DND-41 (cell line): Measurements from ENCODE around the gene PDLIM5.

Source experiments
- ATAC-seq: fragments of 200-7000 bp; cut with Tn5 transposase; 3 replicates; pipeline ENCODE4 v1.9.1; 2021; ENCODE audit warnings: low read depth; ENCODE audit not compliant: insufficient read depth
- DNase-seq: peaks from one replicate; pipeline ENCODE4 v3.0.0-alpha.2; 2020
- H2AFZ ChIP-seq: 2 replicates; pipeline ENCODE4 v1.6.0; 2012; ENCODE audit warnings: low read depth, low read length
- H3K27ac ChIP-seq: 2 replicates; pipeline ENCODE4 v1.5.1; 2012; ENCODE audit warnings: low read length, inconsistent platforms
- H3K27me3 ChIP-seq: fragments of 200-600 bp; sonication (generic); 2 replicates; pipeline ENCODE4 v1.6.0; 2012; ENCODE audit warnings: low read length, mild to moderate bottlenecking, inconsistent platforms; ENCODE audit not compliant: insufficient read depth, poor library complexity
- H3K36me3 ChIP-seq: 2 replicates; pipeline ENCODE4 v1.5.1; 2012; ENCODE audit warnings: low read length, inconsistent platforms; ENCODE audit not compliant: insufficient read depth
- H3K4me1 ChIP-seq: 2 replicates; pipeline ENCODE4 v1.5.1; 2012; ENCODE audit warnings: mild to moderate bottlenecking, low read length; ENCODE audit not compliant: insufficient read depth
- H3K4me2 ChIP-seq: 2 replicates; pipeline ENCODE4 v1.6.0; 2012; ENCODE audit warnings: mild to moderate bottlenecking, moderate library complexity, low read length, inconsistent platforms; ENCODE audit not compliant: insufficient read depth
- H3K4me3 ChIP-seq, 2 experiments: fragments of 200-600 bp in 1 of 2; shearing (Covaris generic) in 1 of 2; 2 replicates each; pipeline ENCODE4 v1.5.1; 2012 to 2016; ENCODE audit warnings: inconsistent platforms in 2 of 2, low read length in 2 of 2, mild to moderate bottlenecking in 2 of 2, low read depth in 1 of 2, moderate library complexity in 1 of 2
- H3K79me2 ChIP-seq: 2 replicates; pipeline ENCODE4 v1.6.0; 2012; ENCODE audit warnings: low read length, inconsistent platforms; ENCODE audit not compliant: insufficient read depth
- H3K9ac ChIP-seq: 2 replicates; pipeline ENCODE4 v1.6.0; 2012; ENCODE audit warnings: low read depth, mild to moderate bottlenecking, inconsistent platforms, low read length, moderate library complexity
- H3K9me3 ChIP-seq: 2 replicates; pipeline ENCODE4 v1.5.1; 2012; ENCODE audit warnings: low read length, moderate library complexity, mild to moderate bottlenecking, inconsistent platforms; ENCODE audit not compliant: insufficient read depth, severe bottlenecking
- H4K20me1 ChIP-seq: 2 replicates; pipeline ENCODE4 v1.6.0; 2012; ENCODE audit warnings: low read length; ENCODE audit not compliant: insufficient read depth
- EZH2 ChIP-seq: IDR thresholded peaks from 3 replicates; pipeline ENCODE4 v1.6.1; 2012; ENCODE audit warnings: borderline replicate concordance, low read depth, mild to moderate bottlenecking, moderate library complexity, low read length, inconsistent platforms; ENCODE audit not compliant: severe bottlenecking
- TF ChIP-seq, protein P1 (sequence below): IDR thresholded peaks from 2 replicates; pipeline ENCODE4 v1.5.1; 2012; ENCODE audit warnings: borderline replicate concordance, low read length, moderate library complexity, mild to moderate bottlenecking; ENCODE audit not compliant: poor library complexity, severe bottlenecking; ENCODE audit errors: extremely low read depth

Gene PDLIM5

DNA sequence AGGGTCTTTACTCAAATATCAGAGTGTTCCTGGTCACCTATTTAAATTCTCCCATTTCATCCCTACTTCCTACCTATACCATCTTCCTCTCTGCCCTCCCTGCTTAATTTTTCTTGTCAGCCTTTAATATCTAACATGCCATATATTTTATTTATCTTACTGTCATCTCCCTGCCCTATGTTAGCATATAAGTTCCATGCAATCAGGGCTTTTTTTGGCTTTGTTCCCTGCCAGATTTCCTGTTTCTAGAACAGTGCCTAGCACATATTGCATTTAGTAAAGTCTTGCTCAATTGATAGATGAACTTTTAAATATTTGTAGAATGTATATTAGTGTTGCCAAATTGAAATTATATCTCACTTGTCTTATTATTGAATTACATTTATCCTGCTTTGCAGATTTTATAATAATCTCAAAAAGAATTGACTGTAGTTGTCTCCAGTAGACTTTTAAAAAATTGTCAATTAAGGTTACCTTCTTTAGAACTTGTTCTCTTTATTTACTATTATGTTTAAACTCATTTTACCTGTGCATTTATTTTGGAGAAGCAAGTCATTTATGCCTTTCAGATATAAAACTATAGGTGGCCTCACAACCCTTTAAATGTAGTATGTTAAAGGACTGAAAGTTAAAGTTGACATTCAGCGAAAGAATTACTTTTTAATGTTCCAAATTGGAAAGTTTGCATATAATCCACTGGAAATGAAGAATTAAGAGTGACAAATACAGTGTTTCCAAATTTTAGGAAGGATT, 197.8 kb downstream of the PDLIM5 start:
- Histone ChIP-seq H3K79me2 (no peaks in the 10 kb centered on the region), H3K27me3 (no peaks in the 10 kb centered on the region), H3K4me2 (no peak overlapping the region), H3K4me1 (no peaks in the 10 kb centered on the region), H2AFZ (no peak overlapping the region), H3K9me3 (no peaks in the 10 kb centered on the region), H3K27ac (no peak overlapping the region), H4K20me1 (no peaks in the 10 kb centered on the region), H3K36me3 (no peaks in the 10 kb centered on the region), H3K9ac (no peak overlapping the region), H3K4me3 (no peak overlapping the region)
- TF ChIP-seq, protein P1, sequence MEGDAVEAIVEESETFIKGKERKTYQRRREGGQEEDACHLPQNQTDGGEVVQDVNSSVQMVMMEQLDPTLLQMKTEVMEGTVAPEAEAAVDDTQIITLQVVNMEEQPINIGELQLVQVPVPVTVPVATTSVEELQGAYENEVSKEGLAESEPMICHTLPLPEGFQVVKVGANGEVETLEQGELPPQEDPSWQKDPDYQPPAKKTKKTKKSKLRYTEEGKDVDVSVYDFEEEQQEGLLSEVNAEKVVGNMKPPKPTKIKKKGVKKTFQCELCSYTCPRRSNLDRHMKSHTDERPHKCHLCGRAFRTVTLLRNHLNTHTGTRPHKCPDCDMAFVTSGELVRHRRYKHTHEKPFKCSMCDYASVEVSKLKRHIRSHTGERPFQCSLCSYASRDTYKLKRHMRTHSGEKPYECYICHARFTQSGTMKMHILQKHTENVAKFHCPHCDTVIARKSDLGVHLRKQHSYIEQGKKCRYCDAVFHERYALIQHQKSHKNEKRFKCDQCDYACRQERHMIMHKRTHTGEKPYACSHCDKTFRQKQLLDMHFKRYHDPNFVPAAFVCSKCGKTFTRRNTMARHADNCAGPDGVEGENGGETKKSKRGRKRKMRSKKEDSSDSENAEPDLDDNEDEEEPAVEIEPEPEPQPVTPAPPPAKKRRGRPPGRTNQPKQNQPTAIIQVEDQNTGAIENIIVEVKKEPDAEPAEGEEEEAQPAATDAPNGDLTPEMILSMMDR: no peak
- no peak for TF ChIP-seq EZH2
- no peak for ATAC-seq
- no peak for DNase-seq

DNA sequence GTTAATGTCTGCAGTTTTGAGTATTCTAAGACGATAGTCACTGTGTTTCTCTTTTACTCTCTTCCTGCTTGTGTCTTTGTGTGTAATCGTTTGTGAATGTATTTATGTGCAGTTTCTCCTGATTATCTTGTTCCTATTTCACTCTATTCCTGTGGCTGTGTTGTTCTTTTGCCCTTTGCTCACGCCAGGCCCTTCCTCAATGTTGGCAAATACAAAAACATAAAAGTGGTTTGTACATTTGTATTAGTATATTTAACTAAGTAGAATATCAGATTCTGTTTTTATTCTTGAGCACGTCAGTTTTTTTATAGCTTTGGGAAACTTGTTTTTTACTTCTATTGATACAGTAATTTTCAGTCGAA, 198.4 kb downstream of the PDLIM5 start:
- H3K4me1 ChIP-seq: no peaks in the 10 kb centered on the region
- H3K27me3 ChIP-seq: no peaks in the 10 kb centered on the region
- ATAC-seq (no peak), DNase-seq (no peak)
- no peak overlapping the region for H3K4me2 ChIP-seq
- no peak overlapping the region for H3K4me3 ChIP-seq
- no peaks in the 10 kb centered on the region for H4K20me1 ChIP-seq
- H3K36me3 ChIP-seq: no peaks in the 10 kb centered on the region
- no peak overlapping the region for H3K9ac ChIP-seq
- TF ChIP-seq EZH2: no peak
- TF ChIP-seq, protein P1: no peak
- H3K27ac ChIP-seq: no peak overlapping the region
- no peaks in the 10 kb centered on the region for H3K9me3 ChIP-seq
- no peaks in the 10 kb centered on the region for H3K79me2 ChIP-seq
- H2AFZ ChIP-seq: no peak overlapping the region

DNA sequence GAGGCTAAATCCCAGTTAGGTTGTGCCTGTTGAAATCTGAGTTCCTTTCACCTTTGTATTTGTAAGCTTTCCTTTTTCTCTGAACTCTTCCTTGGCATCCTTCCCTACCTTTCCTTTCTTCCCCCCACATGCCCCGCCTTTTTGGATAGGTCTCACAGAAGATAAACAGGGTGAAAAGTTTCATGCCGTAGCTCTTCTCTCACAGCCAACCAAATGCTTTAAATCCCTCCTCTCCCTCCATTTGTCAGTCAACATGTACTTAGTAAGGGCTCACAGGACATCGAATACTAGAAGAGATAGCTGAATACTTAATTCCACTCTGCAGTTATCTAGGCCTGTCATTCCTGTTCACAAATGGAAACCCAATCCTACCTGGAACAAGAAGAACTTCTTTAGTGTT, 198.9 kb downstream of the PDLIM5 start:
- no peaks in the 10 kb centered on the region for H3K4me1 ChIP-seq
- ATAC-seq: no peak
- no peaks in the 10 kb centered on the region for H3K79me2 ChIP-seq
- H3K9me3 ChIP-seq: no peaks in the 10 kb centered on the region
- H3K4me3 ChIP-seq: no peak overlapping the region
- DNase-seq: no peak
- TF ChIP-seq EZH2: no peak
- TF ChIP-seq, protein P1: no peak
- H3K36me3 ChIP-seq: no peaks in the 10 kb centered on the region
- no peaks in the 10 kb centered on the region for H4K20me1 ChIP-seq
- no peak overlapping the region for H3K4me2 ChIP-seq
- no peaks in the 10 kb centered on the region for H3K27me3 ChIP-seq
- no peak overlapping the region for H2AFZ ChIP-seq
- H3K27ac ChIP-seq: no peak overlapping the region
- H3K9ac ChIP-seq: no peak overlapping the region
